Measurements from ENCODE around the gene SPATA17. TPM values are rescaled to one million over a fixed set of nuclear protein-coding genes. Genes with fewer than 3 reads are reported as not detected.
A peak's percentile ranks its signal among the peaks of the same experiment; 100 is the strongest.

SPATA17 gene
- total and polyA plus RNA-seq, 11 donors, result 0.39 to 1.6 (median 0.63) TPM

DNA sequence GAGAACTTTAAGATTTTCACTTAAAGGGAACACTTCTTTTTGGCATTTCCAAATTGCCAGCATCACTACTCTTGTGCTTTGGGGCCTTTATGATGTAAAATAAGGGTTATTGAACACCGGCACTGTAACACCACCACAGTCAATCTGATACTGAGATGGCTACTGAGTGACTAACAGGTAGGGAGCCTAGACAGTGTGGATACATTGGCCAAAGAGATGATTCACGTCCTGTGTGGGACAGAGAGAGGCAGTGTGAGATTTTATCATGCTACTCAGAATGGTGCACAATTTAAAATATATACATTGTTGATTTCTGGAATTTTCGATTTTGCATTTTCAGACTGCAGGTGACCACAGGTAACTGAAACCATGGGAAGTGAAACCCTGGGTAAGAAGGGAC, 261.6 kb downstream of the SPATA17 start:
- 71 to 81% (median 76%) methylated on average over 3 of the region's 3 CpGs for WGBS, 4 donors

DNA sequence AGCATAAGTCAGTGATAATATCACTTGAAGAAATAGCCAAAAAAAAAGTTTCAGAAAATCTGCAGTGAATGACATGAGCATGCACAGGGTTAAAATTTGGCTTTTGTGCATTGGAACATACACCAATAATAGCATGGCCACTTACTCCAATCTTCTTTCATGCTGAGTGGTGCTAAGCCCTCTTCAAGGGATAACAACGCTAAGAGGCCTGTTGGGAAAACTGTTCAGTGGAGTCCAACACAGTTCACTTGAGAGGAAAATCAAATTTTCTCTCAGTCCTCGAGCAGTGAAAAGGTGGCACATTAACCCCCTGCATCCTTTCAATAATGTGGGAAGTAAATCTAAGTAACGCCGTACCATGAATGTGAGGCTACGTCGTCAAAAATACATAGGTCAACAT, 264.7 kb downstream of the SPATA17 start:
- intact Hi-C loops (cut with DNase I), result loop anchor here in 2 of 10 donors (10.0 kb wide), 1 partner anchor 269 kb away; no protein-coding TSS in a partner anchor
- Histone ChIP-seq H3K27me3 (no peaks in the 10 kb centered on the region), H3K27ac (no peak overlapping the region), H3K4me1 (peaks cover 0 to 5% (median 0%) of the 10 kb centered on the region in 12 donors), H3K4me3 (no peak overlapping the region), H3K36me3 (no peaks in the 10 kb centered on the region), H3K9me3 (no peaks in the 10 kb centered on the region)
- ATAC-seq (peak in 2 of 4 donors; percentile 48 to 57), DNase-seq (no peak)
- WGBS, 4 donors, result 56 to 62% (median 58%) methylated on average over 6 of the region's 6 CpGs
- TF ChIP-seq, protein P1, sequence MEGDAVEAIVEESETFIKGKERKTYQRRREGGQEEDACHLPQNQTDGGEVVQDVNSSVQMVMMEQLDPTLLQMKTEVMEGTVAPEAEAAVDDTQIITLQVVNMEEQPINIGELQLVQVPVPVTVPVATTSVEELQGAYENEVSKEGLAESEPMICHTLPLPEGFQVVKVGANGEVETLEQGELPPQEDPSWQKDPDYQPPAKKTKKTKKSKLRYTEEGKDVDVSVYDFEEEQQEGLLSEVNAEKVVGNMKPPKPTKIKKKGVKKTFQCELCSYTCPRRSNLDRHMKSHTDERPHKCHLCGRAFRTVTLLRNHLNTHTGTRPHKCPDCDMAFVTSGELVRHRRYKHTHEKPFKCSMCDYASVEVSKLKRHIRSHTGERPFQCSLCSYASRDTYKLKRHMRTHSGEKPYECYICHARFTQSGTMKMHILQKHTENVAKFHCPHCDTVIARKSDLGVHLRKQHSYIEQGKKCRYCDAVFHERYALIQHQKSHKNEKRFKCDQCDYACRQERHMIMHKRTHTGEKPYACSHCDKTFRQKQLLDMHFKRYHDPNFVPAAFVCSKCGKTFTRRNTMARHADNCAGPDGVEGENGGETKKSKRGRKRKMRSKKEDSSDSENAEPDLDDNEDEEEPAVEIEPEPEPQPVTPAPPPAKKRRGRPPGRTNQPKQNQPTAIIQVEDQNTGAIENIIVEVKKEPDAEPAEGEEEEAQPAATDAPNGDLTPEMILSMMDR (IDR thresholded peaks at IDR 0.05), result no peak
- no peak for TF ChIP-seq POLR2A (IDR thresholded peaks at IDR 0.05)

More for the DNA sequence above, 261.6 kb downstream of the SPATA17 start:
- no peak for ATAC-seq
- Histone ChIP-seq H3K27me3 (no peaks in the 10 kb centered on the region), H3K36me3 (no peaks in the 10 kb centered on the region), H3K27ac (no peak overlapping the region), H3K4me1 (peaks cover 0 to 5% (median 0%) of the 10 kb centered on the region in 12 donors), H3K9me3 (no peaks in the 10 kb centered on the region), H3K4me3 (no peak overlapping the region)
- intact Hi-C loops (cut with DNase I), result loop anchor here in 2 of 10 donors (10.0 kb wide), 1 partner anchor 272 kb away; no protein-coding TSS in a partner anchor
- no peak for DNase-seq
- TF ChIP-seq POLR2A (IDR thresholded peaks at IDR 0.05), result no peak
- TF ChIP-seq, protein P1 (IDR thresholded peaks at IDR 0.05), result no peak

DNA sequence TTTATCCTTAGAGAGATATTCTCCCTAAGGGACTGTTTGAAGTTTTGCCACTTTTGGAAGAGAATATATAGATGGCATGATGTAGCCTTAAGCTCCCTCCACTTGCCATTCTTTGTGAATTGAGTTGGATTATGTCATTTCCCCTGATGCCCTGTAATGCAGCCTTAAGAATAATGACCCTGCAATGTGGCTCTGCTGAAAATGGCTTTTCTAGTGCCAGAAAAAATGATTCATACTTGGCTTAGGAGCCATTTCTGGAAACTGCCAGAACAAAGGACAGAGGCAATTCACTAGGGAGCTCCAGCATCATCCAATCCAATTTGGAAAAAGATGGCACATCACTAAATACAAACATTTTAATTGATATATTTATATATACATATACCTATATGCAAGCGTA, 265.3 kb downstream of the SPATA17 start:
- 81 to 92% (median 86%) methylated on average over 1 of the region's 1 CpG for WGBS, 4 donors
- no peak overlapping the region for H3K27ac ChIP-seq
- H3K36me3 ChIP-seq, result no peaks in the 10 kb centered on the region
- H3K9me3 ChIP-seq, result no peaks in the 10 kb centered on the region
- intact Hi-C loops (cut with DNase I), result loop anchor here in 2 of 10 donors (10.0 kb wide), 1 partner anchor 268 kb away; no protein-coding TSS in a partner anchor
- H3K4me3 ChIP-seq, result no peak overlapping the region
- peaks cover 0 to 5% (median 0%) of the 10 kb centered on the region in 12 donors for H3K4me1 ChIP-seq
- DNase-seq, result no peak
- TF ChIP-seq, protein P1 (IDR thresholded peaks at IDR 0.05), result no peak
- TF ChIP-seq POLR2A (IDR thresholded peaks at IDR 0.05), result no peak
- H3K27me3 ChIP-seq, result no peaks in the 10 kb centered on the region
- peak in 1 of 4 donors; percentile 16 for ATAC-seq

DNA sequence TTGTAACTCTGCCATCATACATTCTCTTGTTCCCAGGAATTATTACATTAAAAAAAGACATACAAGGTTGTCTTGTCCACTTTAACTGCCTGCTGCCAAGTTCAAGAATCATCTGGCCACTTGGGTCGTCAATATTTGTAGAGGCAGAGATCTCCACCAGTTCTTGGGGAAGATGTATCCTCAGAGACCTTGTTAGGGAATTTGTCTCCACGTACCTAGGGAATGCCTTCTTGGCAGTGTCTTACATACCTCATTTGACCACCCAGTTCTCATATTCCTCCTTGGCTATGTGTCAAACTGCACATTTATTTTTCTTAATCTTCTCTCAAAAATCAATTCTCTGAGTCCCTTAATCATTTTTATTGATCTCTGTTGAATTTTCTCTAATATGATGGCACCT, 266.0 kb downstream of the SPATA17 start:
- no peak overlapping the region for H3K4me3 ChIP-seq
- no peak overlapping the region for H3K27ac ChIP-seq
- TF ChIP-seq POLR2A (IDR thresholded peaks at IDR 0.05), result no peak
- TF ChIP-seq, protein P1 (IDR thresholded peaks at IDR 0.05), result no peak
- no peaks in the 10 kb centered on the region for H3K9me3 ChIP-seq
- no peaks in the 10 kb centered on the region for H3K27me3 ChIP-seq
- DNase-seq (no peak), ATAC-seq (no peak)
- peaks cover 0 to 5% (median 0%) of the 10 kb centered on the region in 12 donors for H3K4me1 ChIP-seq
- no peaks in the 10 kb centered on the region for H3K36me3 ChIP-seq
- intact Hi-C loops (cut with DNase I), result loop anchor here in 2 of 10 donors (10.0 kb wide), 1 partner anchor 268 kb away; no protein-coding TSS in a partner anchor
- 51 to 64% (median 57%) methylated on average over 2 of the region's 2 CpGs for WGBS, 4 donors

Data from heart left ventricle (tissue), 16 donors.